Measurements from ENCODE around the gene KIRREL3. TPM values are rescaled to one million over a fixed set of nuclear protein-coding genes. Genes with fewer than 3 reads are reported as not detected.

The KIRREL3 gene
- total RNA-seq, 2 experiments from 2014 or later = not detected

- Mint-ChIP-seq H3K36me3 (ENCODE audit: low read depth) (no peaks in the 10 kb centered on the region), H3K9me3 (peaks cover 2% of the 10 kb centered on the region), H3K27ac (no peak overlapping the region), H3K4me1 (ENCODE audit: low read depth) (no peaks in the 10 kb centered on the region), H3K4me3 (no peak overlapping the region), H3K27me3 (peaks cover 9% of the 10 kb centered on the region)
- CTCF ChIA-PET = no interaction called here
- intact Hi-C loops (cut with DNase I, micrococcal nuclease) = loop anchor here in 1 of 2 experiments (10.0 kb wide), 1 partner anchor 445 kb away; no protein-coding TSS in a partner anchor
- no peaks in the 10 kb centered on the region for H3K9me3 ChIP-seq (ENCODE audit: control insufficient read depth in 1 of 2, insufficient read depth in 1 of 2, low read length in 2 of 2)
- H3K4me1 ChIP-seq (ENCODE audit: insufficient read depth, low read length) = no peaks in the 10 kb centered on the region
- no peaks in the 10 kb centered on the region for H3K27me3 ChIP-seq (ENCODE audit: control insufficient read depth in 1 of 2, insufficient read depth in 2 of 2, low read length in 2 of 2)
- no peak for ATAC-seq (ENCODE audit: poor library complexity)
- H3K4me3 ChIP-seq (ENCODE audit: low read length) = no peak overlapping the region
- DNase-seq = no peak
- no peak for TF ChIP-seq CTCF (IDR thresholded peaks at IDR 0.05)
- H3K36me3 ChIP-seq (ENCODE audit: insufficient read depth, low read length) = no peaks in the 10 kb centered on the region
- no peak overlapping the region for H3K27ac ChIP-seq (ENCODE audit: low read depth in 1 of 2, low read length in 2 of 2)
- POLR2A ChIA-PET = no interaction called here
Observed at GRCh38 chr11:126879516-126879915, 121.1 kb downstream of the KIRREL3 start.

- Histone ChIP-seq H3K4me1 (ENCODE audit: insufficient read depth, low read length) (no peaks in the 10 kb centered on the region), H3K4me3 (ENCODE audit: low read length) (no peak overlapping the region), H3K27me3 (ENCODE audit: control insufficient read depth in 1 of 2, insufficient read depth in 2 of 2, low read length in 2 of 2) (no peaks in the 10 kb centered on the region), H3K27ac (ENCODE audit: low read depth in 1 of 2, low read length in 2 of 2) (no peak overlapping the region), H3K9me3 (ENCODE audit: control insufficient read depth in 1 of 2, insufficient read depth in 1 of 2, low read length in 2 of 2) (no peaks in the 10 kb centered on the region), H3K36me3 (ENCODE audit: insufficient read depth, low read length) (no peaks in the 10 kb centered on the region)
- peaks cover 5% of the 10 kb centered on the region for H3K27me3 Mint-ChIP-seq
- H3K4me3 Mint-ChIP-seq = no peak overlapping the region
- no peaks in the 10 kb centered on the region for H3K36me3 Mint-ChIP-seq (ENCODE audit: low read depth)
- H3K9me3 Mint-ChIP-seq = peaks cover 2% of the 10 kb centered on the region
- ATAC-seq (ENCODE audit: poor library complexity) (no peak), DNase-seq (no peak)
- no peaks in the 10 kb centered on the region for H3K4me1 Mint-ChIP-seq (ENCODE audit: low read depth)
- CTCF ChIA-PET = no interaction called here
- intact Hi-C loops (cut with DNase I, micrococcal nuclease) = loop anchor here in 1 of 2 experiments (10.0 kb wide), 1 partner anchor 444 kb away; no protein-coding TSS in a partner anchor
- no peak for TF ChIP-seq CTCF (IDR thresholded peaks at IDR 0.05)
- H3K27ac Mint-ChIP-seq = no peak overlapping the region
- POLR2A ChIA-PET = no interaction called here
Observed at GRCh38 chr11:126878913-126879482, 121.6 kb downstream of the KIRREL3 start.

- no peaks in the 10 kb centered on the region for H3K9me3 Mint-ChIP-seq
- CTCF ChIA-PET = no interaction called here
- POLR2A ChIA-PET = no interaction called here
- DNase-seq (no peak), ATAC-seq (ENCODE audit: poor library complexity) (no peak)
- no peaks in the 10 kb centered on the region for H3K36me3 Mint-ChIP-seq (ENCODE audit: low read depth)
- intact Hi-C loops (cut with DNase I, micrococcal nuclease) = loop anchor here in 1 of 2 experiments (10.0 kb wide), 1 partner anchor 440 kb away; no protein-coding TSS in a partner anchor
- Histone ChIP-seq H3K27ac (ENCODE audit: low read depth in 1 of 2, low read length in 2 of 2) (no peak overlapping the region), H3K27me3 (ENCODE audit: control insufficient read depth in 1 of 2, insufficient read depth in 2 of 2, low read length in 2 of 2) (no peaks in the 10 kb centered on the region), H3K9me3 (ENCODE audit: control insufficient read depth in 1 of 2, insufficient read depth in 1 of 2, low read length in 2 of 2) (peaks cover 0 to 4% of the 10 kb centered on the region in 2 experiments), H3K4me1 (ENCODE audit: insufficient read depth, low read length) (no peaks in the 10 kb centered on the region), H3K4me3 (ENCODE audit: low read length) (no peak overlapping the region), H3K36me3 (ENCODE audit: insufficient read depth, low read length) (no peaks in the 10 kb centered on the region)
- no peak overlapping the region for H3K4me3 Mint-ChIP-seq
- peaks cover 9% of the 10 kb centered on the region for H3K27me3 Mint-ChIP-seq
- H3K27ac Mint-ChIP-seq = no peak overlapping the region
- no peak for TF ChIP-seq CTCF (IDR thresholded peaks at IDR 0.05)
- H3K4me1 Mint-ChIP-seq (ENCODE audit: low read depth) = no peaks in the 10 kb centered on the region
Observed at GRCh38 chr11:126874831-126875230, 125.7 kb downstream of the KIRREL3 start.

Data from CD4-positive, alpha-beta T cell (primary cell).